GM21717 (cell line): ENCODE measurements around the gene XPO4.
"Not testable (repeated sequence)": the region's sequence is repeated elsewhere in the genome, so short reads cannot be mapped to it uniquely, and the experiment has no call there.

Source experiments
- ATAC-seq: cut with Tn5 transposase; IDR thresholded peaks from one replicate; pipeline ENCODE4 v1.9.1; 2021; ENCODE audit warnings: mild to moderate bottlenecking, moderate library complexity; ENCODE audit not compliant: unreplicated experiment

Gene XPO4

DNA sequence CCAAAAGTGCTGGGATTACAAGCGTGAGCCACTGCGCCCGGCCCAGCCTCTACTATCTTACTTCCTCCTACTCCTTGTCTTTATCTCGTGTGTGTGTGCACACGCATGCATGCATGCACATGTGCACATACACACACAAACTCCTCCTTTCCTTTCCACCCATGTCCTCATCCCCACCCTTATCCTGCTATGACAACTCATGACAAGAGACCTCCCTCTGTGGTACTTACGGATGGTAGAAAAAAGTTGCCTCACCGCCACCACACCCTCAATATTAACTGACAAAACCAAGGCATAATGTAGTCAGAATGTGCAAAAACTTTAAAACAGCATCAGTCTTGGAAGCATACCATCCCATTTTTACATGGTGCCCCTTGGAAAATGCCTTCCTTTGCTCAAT, 112.9 kb downstream of the XPO4 start:
- ATAC-seq = no peak

DNA sequence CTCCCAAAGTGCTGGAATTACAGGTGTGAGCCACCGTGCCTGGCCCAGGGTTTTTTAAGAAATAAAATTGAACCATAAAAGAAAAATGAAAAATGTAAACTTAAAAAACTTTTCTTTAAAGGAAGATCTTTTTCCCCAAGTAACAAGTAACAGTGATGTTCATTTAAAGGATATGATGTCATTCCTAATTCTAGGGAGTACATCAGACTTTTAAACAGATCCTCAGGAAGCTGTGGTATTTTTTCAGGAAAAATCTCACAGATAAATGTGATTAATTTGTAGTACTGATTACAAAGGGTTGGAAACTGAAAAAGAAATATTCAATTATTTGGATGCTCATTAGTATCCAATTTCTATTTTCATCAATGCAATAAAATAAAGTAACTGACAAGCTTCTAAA, 114.2 kb downstream of the XPO4 start:
- no peak for ATAC-seq

DNA sequence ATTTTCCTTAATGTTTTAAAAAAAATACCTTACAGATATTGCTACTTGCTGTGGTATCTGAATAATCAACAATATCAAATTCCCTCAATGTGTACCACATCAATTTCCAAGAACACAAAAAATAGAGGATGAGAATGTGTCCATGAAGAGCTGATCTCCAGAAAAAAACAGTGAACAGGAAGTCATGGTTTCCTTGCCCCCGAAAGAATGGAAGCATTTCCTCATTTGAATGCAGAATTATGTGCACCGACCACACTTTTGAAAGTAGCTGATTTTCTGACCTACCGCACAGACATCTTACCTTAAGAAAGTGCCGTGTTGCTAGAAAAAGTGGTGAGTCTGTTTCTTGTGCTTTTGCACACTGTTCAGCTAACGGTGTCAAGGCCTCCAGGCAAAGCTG, 115.4 kb downstream of the XPO4 start:
- no peak for ATAC-seq

DNA sequence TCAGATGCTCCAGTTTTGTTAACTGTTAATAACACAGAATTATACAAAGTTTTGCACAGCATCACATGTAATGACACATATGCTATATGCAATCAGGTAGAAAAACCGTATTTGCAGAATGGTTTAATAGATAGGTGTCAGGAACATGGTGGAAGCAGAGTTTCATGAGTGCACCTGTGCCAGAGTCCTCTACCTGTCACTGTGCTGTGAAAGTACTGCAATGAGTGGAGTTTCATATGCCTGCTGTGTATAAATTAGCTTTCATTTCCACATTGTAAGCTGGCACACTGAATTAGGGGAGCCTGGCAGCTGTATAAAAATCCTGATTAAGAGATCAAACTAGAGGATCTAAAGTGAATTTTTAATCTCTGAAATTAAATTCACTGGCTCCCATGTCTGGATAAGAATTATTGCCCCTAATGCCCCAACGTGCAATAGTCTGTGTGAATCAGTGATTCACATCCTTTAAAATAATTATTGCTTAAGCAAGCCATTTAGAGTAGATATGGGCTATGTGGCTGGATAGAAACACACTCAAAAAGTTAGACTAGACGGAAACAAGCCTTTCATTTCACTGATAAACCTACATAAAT, 120.3 kb downstream of the XPO4 start:
- ATAC-seq = peak; percentile 76

DNA sequence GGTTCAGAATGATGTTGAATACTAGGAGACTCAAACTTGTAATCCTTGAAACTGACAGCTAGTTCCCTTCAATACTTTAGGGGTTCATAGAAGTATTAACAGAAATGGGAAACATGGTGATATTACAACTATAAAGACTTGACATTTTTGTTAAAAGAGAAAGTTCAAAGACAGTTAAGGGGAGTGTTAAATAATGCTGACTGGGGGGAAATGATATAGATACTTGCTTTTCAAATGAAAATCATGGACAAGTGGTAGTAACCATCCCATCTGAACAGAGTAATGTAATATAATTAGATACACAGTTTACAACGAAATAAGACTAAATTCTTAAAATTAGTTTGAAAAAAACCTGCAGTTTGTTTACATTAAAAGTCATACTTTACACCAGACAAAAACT, 122.2 kb downstream of the XPO4 start:
- ATAC-seq = no peak

DNA sequence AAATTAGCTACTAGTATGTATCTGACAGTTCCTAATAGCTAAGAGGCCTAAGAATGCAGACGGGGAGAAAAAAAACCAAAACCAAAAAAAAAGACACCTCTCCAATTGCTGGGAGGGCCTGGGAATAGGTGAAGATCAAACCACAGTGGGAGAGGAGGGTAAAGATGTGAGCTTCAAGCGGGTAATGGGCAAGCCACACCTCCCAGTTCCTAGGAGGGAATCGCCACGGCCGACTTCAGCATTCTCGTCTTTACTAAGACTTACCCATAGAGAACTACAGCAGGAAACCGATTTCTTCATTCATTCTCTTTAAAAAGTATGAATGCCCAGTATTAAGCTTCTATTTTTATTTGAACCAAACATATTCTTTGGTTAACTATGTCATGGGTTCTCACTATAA, 123.1 kb downstream of the XPO4 start:
- no peak for ATAC-seq

DNA sequence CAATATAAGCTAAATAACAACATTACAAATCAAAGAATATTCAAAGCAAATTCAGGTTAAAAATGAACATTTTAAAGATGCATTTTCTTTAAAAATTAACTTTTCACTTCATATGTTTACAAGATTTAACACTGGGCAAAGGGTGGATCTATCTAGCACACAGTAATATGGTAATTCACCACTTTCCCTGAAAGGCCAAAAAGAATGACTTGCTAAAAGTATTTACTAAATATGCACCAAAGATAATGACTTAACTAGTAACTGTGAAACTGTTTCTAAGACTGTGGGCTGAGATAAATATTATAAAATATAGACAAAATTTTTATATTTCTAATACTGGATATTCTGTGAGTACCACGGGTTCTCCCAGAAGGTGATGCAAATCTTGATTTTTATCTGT, 124.2 kb downstream of the XPO4 start:
- ATAC-seq = no peak

DNA sequence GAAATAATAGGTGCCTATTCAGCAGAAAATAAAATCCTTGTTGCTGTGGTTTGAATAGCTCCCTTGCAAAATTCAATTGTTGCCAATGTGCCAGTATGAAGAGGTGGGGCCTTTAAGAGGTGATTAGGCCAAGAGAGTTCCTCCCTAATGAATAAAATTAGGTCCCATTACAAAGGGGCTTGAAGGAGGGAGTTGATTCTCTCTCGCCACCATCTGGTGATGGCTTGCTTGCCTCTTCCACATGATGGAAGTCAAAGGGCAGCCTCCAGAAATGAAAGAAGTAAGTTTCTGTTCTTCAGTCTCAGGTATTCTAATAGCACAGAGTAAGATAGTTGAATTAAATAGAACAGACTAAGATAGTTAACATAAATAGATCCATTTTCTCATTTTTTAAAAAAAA, 125.8 kb downstream of the XPO4 start:
- ATAC-seq = no peak

DNA sequence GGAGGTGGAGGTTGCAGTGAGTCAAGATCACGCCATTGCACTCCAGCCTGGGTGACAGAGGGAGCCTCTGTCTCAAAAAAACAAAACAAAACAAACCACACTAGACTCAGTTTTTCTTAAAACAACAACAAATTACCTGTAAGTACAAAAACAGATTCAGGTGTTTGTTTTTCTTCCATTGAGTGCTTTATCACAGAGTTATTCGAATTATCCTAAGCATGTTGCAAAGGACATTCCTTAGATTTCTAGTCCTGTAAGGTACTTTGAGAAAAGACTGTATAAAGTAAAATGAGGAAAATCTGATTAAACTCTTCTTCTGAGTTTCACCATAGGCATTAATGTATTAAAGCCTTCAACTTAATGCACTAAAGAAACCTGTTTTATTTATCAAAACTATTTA, 126.6 kb downstream of the XPO4 start:
- ATAC-seq = no peak

DNA sequence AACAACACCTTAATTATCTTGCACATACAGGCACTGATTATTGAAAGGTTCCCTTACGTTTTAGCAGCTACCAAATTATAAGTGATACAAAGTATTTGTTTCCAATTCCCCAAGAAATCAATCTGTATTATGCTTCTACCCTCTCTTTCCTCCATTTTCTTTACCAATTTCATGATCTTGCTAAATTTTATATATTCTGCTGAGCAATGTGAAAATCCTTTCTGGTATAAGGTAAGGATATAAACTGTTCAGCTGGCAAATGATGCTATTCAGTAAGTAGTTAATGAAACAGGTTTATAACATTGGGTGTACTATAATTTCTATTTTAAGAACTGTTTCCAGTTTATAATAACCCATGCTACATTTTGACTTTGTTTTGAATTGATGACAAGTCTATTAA, 127.8 kb downstream of the XPO4 start:
- no peak for ATAC-seq

DNA sequence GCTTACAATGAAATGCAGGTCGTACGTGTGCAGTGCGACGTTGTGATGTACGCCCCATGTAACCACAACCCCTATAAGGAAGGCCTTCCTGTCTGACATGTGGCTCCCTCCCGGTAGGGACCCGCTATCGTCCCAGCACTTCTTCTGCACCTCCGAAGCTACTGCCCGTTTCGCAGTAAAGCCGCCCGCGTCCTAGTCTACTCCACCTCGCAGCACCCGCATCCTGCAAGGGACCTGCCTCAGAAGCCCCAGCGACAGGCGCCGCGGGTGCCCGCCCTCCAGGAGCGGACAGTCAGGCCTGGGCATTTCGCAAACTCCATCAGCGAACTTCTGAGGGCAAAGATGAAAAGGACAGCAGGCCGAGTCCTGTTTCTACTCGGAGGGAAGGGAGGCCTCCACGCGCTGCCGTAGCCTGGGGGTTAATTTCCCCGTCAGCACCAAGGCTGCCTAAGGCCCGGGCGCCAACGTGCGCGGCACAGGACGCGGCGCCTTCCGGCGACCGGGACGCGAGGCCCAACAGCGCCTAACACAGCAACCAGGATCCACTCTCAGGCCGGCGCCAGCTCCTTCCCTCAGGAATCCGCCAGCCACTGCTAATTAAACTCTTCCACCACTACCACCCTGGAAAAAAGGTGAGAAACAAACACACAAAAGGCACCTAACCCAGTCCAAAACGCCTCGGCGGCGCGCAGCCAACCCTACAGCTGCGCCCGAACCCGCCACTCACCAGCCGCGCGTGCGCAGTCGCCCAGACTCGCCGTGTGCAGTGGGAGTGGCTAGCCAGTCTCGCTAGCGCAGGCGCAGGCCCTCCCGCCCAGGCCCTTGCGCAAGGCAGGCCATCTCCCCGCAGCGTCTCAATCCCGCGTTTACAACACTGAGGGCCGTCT, 129.1 kb downstream of the XPO4 start, which contains the start of gene EEF1AKMT1:
Gene EEF1AKMT1 (minus strand): TSS at position 768 of the 887 bp plus-strand sequence. CDS start 16,363 bp downstream, outside the sequence.
- ATAC-seq = peak; percentile 76

DNA sequence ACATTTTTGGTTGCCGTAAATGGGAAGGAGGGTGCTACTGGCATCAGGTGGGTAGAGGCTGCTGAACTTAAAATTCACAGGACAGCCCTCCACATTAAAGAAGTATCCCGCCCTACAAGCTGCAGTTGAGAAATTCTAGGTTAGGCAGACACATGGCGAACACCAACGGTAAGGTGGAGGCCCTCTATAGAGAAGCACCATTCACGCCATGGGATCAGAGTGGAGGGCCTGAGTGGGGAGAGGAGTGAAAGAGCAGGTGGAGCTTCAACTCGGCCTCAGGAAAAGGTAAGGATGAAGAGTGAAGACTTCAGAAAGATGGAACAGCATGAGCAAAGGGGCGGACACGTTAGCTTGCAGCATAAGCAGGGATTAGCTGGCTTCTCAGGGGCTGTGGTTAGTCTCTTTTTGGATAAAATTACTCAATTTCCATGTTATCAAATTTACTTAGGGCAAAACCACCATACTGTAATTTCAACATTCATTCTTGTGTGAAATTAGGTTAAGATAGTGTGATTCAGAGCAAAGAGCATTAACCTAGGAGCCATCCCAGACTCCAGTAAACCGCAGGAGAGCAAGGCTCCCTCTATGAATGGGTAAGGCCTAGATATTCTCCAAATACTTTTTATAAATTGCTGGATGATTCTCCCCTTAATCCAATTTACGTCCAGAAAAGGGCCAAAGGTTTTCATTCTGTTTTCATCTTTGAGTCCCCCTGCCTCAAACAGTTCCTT, 130.0 kb downstream of the XPO4 start:
- ATAC-seq = no peak

DNA sequence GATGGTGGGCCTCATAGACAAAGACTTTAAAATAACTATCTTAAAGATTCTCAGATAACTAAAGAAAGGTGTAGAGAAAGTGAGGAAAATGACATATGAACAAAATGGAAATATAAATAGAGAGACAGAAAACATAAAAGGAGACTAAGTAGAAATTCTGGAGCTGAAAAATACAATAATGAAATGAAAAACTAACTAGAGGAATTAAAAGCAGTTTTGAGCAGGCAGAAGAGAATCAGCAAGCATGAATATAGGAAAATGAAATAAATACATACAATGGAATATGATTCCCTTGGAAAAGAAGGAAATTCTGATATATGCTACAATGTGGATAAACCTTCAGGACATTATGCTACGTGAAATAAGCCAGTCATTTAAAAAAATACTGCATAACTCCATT, 132.7 kb downstream of the XPO4 start:
- ATAC-seq = no peak

DNA sequence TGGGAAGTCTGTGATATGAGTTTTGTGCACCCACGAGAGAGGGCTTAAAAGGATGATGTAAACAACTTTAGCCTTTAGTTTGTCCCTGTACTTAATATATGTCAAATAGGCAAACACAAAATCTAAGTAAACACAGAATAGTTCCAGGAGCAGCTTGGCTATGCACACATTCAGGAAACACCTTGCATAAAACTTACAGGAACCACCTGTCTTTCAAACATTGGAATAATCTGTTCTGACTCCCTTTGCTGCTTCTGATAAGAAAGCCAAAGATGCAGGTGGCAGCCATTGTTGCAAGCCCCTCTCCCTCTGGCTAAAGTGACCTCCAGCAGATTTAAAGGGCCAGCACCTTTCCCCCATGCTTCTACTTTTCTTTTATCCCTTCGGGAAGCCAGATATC, 133.5 kb downstream of the XPO4 start:
- no peak for ATAC-seq

DNA sequence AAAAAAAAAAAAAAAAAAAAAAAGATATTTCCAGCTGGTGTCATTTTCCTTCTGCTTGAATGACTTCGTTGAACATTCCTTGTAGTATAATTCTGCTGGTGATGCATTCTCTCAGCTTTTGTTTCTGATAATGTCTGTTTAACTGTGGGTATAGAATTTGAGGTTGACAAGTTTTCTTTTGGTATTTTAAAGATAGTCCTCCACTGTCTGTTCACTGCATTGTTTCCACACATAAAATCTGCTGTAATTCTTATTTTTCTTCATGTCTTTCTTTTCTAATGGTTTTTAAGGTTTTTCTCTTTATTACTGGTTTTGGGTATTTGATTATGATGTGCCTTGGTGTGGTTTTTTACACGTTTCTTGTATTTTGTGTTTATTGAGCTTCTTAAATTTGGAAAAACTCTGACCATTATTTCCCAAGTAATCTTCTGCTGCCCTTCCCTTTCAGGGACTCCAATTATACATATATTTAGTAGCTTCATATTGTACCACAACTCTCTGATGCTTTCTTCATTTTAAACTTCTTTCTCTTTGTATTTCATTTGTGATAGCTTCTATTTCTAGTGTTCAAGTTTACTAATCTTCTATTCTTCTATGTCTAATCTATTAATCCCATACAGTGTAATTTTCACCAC, 135.1 kb downstream of the XPO4 start:
- ATAC-seq = no peak

DNA sequence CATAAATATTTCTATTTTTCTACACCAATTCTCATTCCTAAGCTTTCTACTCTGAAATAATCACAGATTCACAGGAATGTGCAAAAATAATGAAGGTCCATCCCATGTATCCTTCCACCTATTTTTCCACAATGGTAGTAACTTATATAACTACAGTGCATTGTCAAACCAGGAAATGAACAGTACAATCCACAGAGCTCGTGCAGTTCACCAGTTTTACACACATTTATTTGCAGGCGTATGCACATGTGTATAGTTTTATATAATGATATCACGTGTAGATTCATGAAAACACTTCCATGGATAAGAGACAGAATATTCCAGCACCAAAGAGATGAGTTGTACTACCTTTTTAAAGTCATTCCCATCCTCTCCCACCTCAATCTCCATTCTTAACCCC, 141.7 kb downstream of the XPO4 start:
- no peak for ATAC-seq

DNA sequence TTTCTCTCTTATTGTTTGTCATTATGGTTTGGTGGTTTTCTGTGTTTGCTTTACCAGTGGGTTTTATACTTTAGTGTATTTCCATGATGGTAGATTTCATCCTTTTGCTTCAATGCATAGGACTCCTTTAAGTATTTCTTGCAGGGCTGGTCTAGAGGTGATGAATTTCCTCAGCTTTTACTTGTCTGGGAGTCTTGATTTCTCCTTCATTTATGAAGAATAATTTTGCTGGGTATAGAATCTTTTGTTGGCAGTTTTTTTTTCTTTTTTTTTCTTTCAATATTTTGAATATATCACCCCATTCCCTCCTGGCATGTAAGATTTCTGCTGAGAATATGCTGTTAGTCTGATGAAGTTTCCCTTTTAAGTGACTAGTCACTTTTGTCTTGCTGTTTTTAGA, 148.5 kb downstream of the XPO4 start:
- ATAC-seq = no peak

DNA sequence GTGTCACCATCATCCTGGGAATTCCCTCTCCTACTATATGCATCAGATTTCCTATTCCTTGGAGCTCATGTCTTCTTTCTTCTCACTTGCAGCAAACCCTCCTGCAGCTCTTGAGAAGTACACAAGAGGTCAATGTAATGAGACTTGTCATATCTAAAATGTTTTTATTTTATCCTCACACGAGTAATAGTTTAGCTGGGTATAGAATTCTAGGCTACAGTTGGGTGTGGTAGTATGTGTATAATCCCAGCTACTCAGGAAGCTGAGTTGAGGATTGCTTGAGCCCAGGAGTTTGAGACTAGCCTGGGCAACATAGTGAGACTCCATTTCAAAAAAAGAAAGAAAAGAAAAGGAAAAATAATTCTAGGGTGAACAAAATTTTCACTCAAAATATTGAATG, 153.2 kb downstream of the XPO4 start:
- ATAC-seq = no peak

DNA sequence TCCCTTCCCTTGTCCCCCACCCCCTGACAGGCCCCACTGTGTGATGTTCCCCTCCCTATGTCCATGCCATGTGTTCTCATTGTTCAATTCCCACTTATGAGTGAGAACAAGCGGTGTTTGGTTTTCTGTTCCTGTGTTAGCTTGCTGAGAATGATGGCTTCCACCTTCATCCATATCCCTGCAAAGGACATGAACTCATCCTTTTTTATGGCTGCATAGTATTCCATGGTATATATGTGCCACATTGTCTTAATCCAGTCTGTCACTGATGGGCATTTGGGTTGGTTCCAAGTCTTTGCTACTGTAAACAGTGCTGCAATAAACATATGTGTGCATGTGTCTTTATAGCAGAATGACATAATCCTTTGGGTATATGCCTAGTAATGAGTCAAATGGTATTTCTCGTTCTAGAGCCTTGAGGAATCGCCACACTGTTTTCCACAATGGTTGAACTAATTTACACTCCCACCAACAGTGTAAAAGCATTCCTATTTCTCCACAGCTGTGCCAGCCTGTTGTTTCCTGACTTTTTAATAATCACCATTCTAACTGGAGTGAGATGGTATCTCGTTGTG, 158.6 kb downstream of the XPO4 start:
- ATAC-seq = not testable (repeated sequence)

DNA sequence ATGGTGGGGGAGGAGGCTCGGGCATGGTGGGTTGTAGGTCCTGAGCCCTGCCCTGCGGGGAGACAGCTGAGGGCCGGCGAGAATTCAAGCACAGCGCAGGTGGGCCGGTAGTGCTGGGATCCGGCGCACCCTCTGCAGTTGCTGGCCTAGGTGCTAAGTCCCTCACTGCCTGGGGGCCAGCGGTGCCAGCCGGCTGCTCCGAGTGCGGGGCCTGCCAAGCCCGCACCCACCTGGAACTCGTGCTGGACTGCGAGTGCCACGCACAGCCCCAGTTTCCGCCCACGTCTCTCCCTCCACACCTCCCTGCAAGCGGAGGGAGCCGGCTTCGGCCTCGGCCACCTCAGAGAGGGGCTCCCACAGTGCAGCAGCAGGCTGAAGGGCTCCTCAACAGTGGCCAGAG, 162.5 kb downstream of the XPO4 start:
- no peak for ATAC-seq

DNA sequence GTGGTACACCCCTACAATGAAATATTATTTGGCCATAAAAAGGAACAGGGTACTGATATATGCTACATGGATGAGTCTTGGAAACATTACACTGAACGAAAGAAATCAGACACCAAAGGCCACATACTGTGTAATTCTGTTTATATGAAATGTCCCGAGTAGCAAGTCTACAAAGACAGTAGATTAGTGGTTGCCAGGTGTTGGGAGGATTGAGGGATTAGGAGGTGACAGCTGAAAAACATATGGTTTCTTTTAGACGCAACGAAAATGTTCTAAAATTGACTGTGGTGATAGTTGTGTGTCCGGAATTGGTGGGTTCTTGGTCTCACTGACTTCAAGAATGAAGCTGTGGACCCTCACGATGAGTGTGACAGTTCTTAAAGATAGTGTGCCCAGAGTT, 163.9 kb downstream of the XPO4 start:
- no peak for ATAC-seq
